Pons (tissue), 1 donor: ENCODE measurements around the gene RAD52.
"Not testable (repeated sequence)": the region's sequence is repeated elsewhere in the genome, so short reads cannot be mapped to it uniquely, and the experiment has no call there.

Source experiments
- DNase-seq: peaks from one replicate; pipeline ENCODE4 v3.0.0-alpha.2; 2016; ENCODE audit warnings: low spot score

The RAD52 gene

DNA sequence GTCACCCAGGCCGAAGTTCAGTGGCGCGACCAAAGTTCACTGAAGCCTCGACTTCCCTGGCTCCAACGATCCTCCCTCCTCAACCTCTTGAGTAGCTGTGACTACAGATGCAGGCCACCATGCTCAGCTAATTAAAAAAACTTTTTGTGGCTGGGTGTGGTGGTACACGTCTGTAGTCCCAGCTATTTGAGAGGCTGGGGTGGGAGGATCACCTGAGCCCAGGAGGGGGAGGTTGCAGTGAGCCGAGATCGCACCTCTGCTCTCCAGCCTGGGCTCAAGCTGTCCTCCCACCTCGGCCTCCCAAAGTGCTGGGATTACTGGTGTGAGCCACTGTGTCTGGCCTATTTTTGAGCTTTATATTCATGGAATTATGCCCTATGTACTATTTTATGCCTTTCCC, 18.1 kb upstream of the RAD52 start:
- DNase-seq, result no peak

DNA sequence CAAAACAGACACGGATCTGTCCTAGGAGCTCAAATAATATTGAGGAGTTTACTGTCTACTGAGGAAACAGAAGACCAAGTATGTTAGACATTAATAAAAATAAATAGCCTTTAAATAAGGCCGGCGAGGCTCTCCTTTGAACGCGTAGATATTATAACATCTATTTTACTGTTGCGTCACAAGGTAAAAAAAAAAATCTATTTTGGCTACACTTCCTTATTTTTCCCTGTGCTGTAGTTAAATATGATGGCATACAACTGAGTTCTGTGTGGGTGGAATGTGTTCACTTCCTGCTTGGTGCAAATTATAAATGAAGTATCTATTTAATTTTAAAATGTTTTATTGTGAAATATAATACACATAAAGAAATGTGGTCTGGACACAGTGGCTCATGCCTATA, 17.2 kb upstream of the RAD52 start:
- no peak for DNase-seq

DNA sequence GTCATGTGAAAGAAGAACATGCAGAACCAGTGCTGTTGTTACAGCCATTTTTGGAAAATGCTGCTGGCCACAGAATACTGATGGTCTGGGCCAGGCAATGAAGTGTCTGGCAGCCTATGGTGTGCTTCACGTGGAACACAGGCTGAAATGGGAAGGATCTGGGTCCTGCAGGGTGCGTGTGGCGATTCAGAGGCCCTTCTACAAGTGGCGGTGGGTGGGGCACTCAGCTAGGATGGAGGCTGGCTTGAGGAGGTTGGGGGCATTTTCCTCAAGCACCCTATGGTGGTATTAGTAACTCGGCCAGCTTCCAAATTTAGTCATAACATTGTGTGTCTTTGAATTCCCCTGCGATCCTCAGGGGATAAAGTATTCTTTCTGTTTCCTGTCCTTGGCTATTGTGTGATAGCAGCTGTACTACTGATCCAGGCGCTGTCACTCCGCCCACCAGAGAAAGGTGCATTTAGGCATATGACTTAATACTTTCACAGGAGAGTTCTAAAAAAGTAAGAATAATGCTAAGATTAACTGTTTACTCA, 9.2 kb upstream of the RAD52 start:
- DNase-seq, result no peak

DNA sequence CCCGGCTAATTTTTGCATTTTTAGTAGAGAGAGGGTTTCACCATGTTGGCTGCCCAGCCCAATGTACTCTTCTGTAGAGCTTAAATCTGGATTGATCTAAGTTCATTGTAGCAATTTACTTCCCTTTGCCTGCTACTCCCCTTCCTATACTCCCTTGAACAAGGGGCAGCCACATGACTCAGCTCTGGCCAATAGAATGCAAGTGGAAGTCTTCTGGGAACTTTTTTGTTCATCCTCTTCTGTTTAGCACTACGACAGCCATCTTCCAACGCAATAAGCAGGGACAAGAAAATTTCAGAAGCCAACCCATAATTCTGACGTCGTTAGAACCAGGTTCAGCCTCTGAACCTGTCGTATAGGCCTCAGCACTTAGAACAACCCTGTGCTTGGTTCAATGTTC, 6.4 kb upstream of the RAD52 start:
- DNase-seq, result no peak

DNA sequence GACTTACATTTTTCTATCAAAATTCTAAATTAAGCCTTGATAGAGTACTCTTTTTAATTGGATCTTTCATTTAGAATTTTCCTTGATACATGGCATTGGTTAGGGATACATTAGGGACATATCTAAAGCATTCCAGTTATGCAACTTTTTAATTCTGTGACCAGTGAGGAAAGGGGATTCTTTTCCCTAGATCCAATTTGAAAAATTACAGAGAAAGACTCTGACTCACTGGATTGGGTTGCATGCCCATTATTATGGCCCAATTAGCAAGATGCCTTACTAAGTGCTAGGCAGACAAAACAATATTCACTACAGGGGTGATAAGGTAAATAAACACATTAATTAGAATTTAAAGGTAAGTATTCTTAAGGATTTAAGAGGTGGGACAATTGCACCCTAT, 5.2 kb upstream of the RAD52 start:
- no peak for DNase-seq

DNA sequence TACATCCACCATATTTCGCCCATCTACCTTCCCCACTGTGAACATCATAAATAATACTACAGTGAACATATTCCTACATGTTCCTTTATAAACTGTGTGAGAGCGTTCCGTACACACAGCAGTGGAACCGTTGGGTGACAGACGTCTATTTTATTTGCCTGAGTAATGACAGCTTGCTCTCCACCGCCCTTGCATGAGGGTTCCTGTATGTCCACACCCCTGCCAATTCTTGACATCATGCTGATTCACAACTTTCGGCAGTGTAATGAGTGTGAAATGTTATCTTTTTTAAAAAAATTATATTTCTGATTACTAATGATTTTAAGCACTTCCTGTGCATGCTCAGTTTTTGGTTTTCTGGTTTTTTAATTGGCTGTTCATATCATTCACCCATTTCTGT, 4.3 kb upstream of the RAD52 start:
- DNase-seq, result no peak

DNA sequence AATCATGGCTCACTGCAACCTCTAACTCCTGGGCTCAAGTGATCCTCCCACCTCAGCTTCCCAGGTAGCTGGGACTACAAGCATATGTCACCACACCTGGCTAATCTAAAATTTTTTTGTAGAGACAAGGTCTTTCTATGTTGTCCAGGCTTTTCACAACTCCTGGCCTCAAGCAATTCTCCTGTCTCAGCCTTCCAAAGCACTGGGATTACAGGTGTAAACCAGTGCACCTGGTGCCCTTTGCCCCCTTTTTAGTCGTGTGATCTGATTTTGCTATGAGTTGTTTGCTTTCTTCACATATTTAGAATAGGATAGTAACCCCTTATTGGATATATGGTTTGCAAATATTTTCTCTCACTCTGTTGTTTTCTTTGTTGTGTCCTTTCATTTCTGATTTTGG, 1.7 kb upstream of the RAD52 start:
- no peak for DNase-seq

DNA sequence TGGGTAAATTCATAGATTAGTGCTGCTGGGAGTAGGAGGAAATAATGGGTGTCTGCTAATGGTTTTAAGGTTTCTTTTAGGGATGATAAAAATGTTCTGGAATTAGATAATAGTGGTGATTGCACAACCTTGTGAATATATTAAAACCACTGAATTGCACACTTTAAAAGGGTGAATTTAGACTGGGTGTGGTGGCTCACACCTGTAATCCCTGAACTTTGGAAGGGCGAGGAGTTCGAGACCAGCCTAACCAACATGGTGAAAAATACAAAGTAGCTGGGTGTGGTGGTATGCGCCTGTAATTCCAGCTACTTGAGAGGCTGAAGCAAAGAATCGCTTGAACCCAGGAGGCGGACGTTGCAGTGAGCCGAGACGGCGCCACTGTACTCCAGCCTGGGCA, 1.3 kb downstream of the RAD52 start:
- DNase-seq, result no peak

DNA sequence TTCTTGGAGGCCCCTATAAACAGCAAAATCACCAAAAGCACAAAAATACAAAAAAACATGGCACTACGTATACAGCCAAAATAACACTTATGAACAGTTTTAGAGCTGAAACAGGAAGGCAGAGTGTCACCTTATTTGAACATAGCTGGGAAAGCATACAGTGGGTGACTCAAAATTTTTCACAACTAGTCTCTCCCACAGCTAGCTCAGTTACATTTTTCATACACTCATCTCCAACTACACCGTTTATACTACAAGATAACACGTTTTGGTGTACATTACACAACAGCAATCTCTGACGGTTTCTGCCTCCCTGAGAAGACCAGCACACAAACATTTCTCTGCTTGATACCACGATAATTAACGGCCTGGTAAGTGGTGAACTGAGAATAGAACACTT, 2.9 kb downstream of the RAD52 start:
- DNase-seq, result no peak

DNA sequence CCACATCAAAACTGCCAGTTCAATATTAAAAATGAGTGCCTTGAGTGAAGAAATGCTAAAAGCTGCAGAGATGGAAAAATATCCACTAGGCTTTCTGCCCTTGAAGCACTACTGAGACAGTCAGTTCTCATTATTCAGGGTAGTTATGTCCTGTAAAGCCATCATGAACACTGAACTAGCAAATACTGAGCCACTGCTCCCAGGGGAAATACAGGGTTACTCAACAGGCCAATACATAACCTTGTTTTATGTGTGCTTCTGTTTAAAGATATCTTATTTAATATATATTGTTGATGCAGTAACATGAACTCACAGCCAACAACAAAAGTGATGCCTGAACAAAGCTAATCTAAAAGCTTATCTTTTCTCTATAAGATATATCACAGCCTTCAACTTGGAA, 3.3 kb downstream of the RAD52 start:
- no peak for DNase-seq

DNA sequence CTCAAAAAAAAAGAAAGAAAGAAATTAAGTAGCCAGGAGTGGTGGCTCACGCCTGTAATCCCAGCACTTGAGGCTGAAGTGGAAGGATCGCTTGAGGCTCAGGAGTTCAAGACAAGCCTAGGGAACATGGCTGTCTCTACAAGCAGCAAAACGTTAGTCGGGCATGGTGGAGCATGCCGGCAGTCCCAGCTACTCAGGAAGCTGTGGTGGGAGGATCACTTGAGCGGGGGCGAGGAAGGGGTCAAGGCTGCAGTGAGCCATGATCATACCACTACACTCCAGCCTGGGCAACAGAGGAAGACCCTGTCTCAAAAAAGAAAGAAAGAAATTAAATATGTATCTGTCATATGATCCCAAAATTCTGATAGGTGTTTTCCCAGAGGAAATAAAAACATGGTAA, 5.3 kb downstream of the RAD52 start:
- DNase-seq, result no peak

DNA sequence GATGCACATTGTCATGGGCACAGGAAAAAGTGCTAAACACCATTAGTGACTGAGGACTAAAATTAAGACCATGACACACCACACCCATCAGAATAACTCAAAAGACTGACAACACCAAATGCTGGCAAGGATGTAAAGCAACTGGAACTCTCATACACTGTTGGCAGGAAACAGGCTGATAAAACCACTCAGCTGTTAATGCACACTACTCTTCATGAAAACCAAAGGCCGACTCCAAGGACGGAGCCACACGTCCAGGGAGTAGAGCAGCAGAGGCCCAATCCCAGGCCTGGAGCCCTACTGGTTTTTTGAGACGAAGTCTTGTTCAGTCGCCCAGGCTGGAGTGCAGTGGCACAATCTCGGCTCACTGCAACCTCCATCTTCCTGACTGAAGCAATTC, 6.4 kb downstream of the RAD52 start:
- DNase-seq, result no peak

DNA sequence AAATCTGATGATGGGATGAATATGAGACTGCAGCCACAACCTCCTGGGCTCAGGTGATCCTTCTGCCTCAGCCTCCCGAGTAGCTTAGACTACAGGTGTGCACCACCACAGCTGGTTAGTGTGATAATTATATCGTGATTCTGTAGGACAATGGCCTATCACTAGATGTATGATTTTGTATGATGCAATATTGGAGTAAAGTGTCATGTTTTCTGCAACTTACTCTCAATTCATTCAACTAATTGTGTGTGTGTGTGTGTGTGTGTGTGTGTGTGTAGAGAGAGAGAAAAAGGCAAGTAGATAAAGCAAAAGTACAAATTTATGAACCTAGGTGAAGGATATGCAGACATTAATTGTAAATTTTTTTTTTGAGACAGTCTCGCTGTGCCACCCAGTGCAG, 10.7 kb downstream of the RAD52 start:
- DNase-seq, result no peak

DNA sequence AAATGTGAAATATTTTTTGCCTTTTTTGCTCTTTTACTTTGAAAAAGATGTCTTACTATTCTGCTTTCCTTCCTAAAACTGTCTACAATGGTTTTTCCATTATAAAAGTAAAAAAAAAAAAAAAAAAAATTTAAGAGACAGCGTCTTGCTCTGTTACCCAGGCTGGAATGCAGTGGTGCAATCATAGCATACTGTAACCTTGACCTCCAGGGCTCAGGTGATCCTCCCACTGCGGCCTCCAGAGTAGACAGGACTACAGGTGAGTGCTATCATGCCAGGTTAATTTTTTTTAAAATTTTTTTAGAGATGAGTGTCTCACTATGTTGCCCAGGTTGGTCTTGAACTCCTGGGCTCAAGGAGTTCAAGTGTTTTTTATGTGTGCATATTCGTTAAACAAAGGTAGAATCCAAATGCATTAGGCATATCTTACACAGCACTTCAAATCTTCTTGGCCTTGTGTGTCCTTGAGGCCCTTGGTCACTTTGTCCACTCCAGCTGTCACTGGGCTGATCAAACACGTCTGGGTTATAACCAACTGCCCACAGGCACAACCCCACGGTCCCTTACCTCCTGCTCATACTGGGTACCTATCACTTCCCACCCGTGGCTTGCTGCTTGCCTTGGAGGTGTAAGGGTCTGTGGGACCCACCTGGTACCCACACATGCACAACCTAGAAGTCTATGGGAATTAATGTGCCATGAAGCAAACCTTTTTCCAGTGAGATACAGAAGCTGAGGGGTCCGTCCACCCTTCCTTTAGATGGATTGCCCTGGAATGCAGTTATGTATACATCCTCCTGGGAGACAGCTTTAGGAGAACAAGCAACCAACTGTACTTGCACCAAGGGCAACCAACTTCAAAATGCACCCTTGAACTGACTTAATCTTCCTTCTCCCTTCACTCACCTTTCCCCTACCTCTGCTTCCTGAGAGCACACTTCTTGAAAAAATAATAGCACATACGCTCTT, 12.8 kb downstream of the RAD52 start:
- DNase-seq, result no peak

DNA sequence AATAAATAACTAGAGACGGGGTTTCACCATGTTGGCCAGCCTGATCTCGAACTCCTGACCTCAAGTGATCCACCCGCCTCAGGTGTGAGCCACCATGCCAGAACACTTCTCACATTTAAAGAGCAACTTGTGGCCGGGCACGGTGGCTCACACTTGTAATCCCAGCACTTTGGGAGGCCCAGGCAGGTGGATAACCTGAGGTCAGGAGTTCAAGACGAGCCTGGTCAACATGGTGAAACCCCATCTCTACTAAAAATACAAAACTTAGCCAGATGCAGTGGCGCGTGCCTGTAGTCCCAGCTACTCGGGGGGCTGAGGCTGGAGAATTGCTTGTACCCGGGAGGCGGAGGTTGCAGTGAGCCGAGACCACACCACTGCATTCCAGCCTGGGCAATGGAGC, 13.6 kb downstream of the RAD52 start:
- DNase-seq, result not testable (repeated sequence)

DNA sequence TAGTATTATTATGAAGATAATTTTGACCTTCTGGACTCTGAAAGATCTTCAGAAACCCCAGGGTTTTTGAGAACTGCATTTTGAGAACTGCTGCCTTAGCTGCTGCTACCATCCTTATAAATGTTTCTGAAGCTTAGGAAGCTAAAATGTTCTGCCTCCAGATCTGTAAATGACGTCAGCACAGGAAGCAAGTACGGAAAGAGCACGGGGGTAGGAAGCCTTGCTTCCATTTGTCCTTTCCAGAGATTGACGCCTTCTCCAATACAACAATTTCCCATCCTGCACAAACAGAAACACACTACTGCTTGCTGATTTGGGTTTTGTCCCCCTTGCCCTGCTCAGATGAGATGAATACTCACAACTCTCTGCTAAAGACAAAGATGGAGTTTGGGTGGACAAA, 17.9 kb downstream of the RAD52 start:
- DNase-seq, result no peak

DNA sequence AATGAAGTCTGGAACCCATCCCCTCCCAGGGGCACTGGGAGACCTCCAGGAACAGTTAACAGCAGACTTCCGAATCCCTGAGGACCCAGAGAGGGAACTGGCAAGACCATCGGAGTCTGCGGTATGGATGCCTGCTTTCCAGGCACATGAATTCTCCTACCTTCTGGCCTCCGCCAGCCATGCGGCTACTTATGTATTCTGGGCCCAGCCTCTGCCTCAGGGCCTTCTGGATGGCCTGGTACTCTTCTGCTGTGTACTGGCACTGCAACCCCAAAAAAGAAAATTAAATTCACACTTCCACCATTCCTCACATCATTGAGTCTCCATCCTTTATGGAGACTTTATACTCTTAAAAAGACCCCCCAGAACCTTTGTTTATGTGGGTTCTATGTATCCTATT, 18.4 kb downstream of the RAD52 start:
- DNase-seq, result no peak

DNA sequence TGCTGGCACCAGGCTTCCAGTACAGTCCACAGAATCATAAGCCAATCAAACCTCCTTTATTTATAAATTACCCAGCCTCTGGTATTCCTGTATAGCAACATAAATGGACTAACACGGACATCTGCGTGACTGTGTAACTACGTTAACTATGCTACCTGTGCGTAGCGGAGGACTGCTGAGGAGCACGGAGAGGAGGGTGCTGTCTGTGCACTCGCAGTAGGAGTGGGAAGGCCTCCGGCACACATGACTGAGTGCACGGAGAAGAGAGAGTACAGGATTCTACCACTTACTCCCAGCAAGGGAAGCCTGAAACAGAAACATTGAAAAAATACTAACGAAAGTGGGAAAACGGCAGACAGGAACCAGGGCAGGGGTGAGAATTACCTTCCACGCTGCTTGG, 22.9 kb downstream of the RAD52 start:
- DNase-seq, result no peak

DNA sequence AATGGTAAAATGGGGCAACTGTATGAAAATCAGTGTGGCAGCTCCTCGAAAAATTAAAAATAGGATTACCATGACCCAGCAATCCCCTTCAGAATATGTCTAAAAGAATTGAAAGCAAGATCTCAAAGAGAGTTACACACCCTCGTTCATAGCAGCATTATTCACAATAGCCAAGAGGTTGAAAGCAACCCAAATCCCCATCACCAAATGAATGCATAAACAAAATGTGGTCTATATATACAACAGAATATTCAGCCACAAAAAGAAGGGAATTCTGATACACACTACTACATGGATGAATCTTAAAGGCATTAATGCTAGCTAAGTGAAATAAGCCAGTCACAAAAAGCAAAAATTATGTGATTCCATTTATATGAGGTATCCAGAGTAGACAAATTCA, 27.2 kb downstream of the RAD52 start:
- no peak for DNase-seq

DNA sequence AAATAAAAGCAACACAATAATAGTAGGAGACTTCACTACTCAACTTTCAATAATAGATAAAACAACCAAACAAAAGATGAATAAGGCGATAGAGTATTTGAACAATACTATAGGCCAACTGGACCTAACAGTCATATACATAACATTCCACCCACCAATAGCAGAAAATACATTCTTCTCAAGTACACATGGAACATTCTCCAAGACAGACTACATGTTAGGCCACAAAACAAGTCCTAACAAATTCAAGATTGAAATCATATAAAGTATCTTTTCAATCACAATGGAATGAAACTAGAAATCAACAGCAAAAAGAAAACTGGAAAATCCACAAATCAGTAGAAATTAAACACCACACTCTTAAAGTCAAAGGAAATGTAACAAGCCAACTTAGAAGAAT, 28.8 kb downstream of the RAD52 start:
- DNase-seq, result no peak

DNA sequence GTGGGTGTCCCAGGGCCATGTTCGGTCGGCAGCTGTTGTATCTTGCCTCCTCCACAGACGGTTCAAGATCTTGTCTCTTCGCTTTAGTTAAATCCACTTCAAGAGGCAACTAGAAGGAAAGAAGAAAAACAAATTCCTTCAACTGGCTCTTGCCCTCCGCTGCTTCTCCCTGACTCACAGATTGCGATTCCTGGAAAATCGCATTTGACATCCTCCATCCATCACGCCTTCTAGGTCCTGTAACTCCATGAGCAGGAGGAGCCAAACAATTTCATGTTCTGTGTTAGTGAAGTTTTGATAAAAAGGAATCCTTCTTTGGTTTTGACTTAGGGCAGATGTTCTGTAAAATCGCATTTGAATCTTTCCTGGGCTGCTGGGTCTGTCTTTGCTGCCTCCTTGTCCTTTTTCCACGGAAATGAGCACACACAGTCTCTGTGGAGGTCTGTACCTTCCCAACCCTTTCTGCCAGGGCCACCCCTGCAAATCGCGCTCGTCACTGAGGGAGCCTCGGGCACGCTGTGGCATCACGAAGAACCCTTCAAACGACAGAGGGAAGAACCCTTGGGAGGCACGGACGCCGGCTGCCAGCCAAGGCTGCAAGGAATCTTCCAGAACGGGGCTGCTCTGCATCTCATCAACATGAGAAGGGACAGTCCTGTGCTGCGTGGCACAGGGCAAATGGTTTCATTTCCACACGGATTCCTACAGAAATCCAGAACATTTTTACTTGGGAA, 32.6 kb downstream of the RAD52 start:
- no peak for DNase-seq

DNA sequence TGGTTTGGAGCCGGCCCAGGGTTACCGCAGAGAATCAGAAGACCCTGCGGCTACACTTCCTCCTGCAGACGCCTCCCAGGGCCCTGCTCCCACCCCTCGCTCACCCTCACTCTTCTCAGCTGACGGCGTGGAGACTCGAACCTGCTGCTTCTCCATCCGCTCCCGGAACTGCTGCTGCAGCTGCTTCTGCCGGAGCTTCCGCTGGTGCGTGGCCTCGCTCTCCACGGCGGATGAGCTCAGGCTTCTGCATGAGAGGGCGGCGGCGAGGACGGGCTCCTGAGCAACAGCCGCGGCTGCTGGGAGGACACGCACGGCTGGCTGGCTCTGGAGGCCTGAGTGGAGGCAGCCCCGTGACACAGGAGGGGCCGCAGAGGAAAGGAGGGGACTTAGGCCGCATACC, 33.3 kb downstream of the RAD52 start:
- DNase-seq, result no peak

DNA sequence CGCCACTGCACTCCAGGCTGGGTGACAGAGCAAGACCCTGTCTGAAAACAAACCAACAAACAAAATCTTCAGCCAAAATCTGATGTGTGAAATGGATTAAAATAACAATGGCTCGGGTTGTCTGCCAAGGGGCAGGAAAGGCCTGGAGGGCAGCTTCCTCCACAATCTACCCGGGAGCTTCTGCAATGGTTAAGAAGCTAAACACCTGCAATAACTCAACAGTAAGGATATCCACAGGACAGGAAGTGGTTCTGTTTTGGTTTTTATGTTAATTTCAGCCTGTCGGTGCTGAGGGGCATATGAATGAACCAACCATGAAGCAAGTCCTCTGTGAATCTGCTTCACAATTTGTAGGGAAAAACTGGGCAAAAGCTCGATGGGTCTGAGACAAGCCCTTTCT, 34.4 kb downstream of the RAD52 start:
- no peak for DNase-seq
